Neutrophil (primary cell): ENCODE measurements around the gene ST7.

Experiments used
- H3K27ac ChIP-seq: fragments of 200-600 bp; sonication (generic); 2 replicates; pipeline ENCODE4 v1.5.1; 2016; ENCODE audit warnings: mild to moderate bottlenecking, moderate library complexity
- H3K27me3 ChIP-seq: fragments of 200-600 bp; sonication (generic); 2 replicates; pipeline ENCODE4 v1.6.0; 2016; ENCODE audit warnings: mild to moderate bottlenecking
- H3K36me3 ChIP-seq: fragments of 200-600 bp; sonication (generic); 2 replicates; pipeline ENCODE4 v1.5.1; 2017
- H3K4me1 ChIP-seq, 2 experiments: fragments of 200-600 bp in 1 of 2; sonication (generic) in 1 of 2; 1 replicate in 1 of 2; 2 replicates in 1 of 2; pipeline versions ENCODE4 v1.5.1 to v1.6.1; 2013 to 2016; ENCODE audit warnings: low read depth in 1 of 2, low read length in 1 of 2, mild to moderate bottlenecking in 1 of 2, moderate library complexity in 1 of 2; ENCODE audit not compliant: control insufficient read depth in 1 of 2, insufficient read depth in 1 of 2
- H3K4me3 ChIP-seq, 2 experiments: fragments of 200-600 bp in 1 of 2; sonication (generic) in 1 of 2; 1 replicate in 1 of 2; 2 replicates in 1 of 2; pipeline ENCODE4 v1.5.1; 2013 to 2016; ENCODE audit warnings: low read depth in 1 of 2, low read length in 1 of 2, mild to moderate bottlenecking in 1 of 2, moderate library complexity in 1 of 2
- H3K9me3 ChIP-seq: fragments of 200-600 bp; sonication (generic); 2 replicates; pipeline ENCODE4 v1.5.1; 2016
- TF ChIP-seq, protein P1 (sequence below): fragments of 200-600 bp; sonication (generic); IDR thresholded peaks from 2 replicates; pipeline ENCODE4 v1.5.1; 2016; ENCODE audit warnings: antibody characterized with exemption

Gene ST7

DNA sequence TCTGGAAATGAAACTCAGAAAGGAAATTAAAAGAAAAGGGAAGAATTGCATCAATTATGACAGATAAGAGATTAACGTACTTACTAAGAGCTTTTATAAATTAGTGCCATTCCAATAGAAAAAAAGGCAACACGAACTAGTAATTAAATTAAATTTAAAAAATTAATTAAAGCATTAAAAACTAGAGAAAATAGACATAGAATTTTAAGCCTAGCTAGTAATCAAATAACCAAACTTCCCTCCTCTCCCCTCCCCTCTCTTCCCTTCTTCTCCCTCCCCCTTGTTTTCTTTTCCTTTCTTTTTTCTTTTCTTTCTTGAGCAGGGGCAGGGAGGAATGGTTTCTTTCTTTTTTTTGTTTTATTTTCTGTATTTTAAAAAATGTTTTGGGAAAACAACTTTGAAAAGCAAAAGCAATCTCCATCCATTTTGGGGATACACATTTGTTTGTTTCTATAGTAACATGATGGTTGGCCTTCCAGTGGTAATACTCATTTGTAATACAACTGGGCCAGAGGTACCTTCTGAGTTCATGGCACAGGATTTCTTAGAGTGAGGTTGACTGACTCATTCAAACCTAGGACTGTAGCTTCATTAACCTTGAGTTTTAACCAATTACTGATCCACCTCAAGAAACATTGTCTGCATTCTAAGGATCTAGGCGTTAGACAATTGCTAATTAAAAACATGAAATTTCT, 132.6 kb downstream of the ST7 start:
- no peaks in the 10 kb centered on the region for H3K9me3 ChIP-seq

DNA sequence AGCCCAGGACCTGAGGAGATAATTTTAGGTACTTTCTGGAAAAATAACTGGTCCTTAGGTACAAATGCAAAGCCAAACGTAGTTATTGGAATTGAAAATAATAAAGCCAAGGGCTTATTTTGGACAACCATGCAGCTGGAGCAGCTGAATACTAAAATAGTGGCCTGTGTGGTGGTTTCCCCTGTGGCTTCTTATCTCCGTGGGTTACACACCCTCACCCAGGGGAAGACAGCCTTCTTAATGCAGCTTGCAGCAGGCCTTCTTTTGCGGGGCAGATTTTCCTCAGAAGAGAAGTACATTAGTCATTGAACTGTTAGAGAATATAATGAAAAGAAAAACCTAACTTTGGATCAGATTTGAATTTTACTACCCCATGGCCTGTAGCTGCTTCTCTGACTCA, 133.5 kb downstream of the ST7 start:
- TF ChIP-seq, protein P1, sequence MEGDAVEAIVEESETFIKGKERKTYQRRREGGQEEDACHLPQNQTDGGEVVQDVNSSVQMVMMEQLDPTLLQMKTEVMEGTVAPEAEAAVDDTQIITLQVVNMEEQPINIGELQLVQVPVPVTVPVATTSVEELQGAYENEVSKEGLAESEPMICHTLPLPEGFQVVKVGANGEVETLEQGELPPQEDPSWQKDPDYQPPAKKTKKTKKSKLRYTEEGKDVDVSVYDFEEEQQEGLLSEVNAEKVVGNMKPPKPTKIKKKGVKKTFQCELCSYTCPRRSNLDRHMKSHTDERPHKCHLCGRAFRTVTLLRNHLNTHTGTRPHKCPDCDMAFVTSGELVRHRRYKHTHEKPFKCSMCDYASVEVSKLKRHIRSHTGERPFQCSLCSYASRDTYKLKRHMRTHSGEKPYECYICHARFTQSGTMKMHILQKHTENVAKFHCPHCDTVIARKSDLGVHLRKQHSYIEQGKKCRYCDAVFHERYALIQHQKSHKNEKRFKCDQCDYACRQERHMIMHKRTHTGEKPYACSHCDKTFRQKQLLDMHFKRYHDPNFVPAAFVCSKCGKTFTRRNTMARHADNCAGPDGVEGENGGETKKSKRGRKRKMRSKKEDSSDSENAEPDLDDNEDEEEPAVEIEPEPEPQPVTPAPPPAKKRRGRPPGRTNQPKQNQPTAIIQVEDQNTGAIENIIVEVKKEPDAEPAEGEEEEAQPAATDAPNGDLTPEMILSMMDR: no peak
- no peaks in the 10 kb centered on the region for H3K36me3 ChIP-seq
- peaks cover 0 to 3% of the 10 kb centered on the region in 2 experiments for H3K4me1 ChIP-seq
- no peak overlapping the region for H3K27ac ChIP-seq
- no peaks in the 10 kb centered on the region for H3K9me3 ChIP-seq
- H3K4me3 ChIP-seq: no peak overlapping the region
- H3K27me3 ChIP-seq: no peaks in the 10 kb centered on the region

More for the DNA sequence above, 132.6 kb downstream of the ST7 start:
- Histone ChIP-seq H3K27ac (no peak overlapping the region), H3K36me3 (no peaks in the 10 kb centered on the region), H3K4me3 (no peak overlapping the region), H3K4me1 (no peaks in the 10 kb centered on the region), H3K27me3 (no peaks in the 10 kb centered on the region)
- TF ChIP-seq, protein P1: no peak

DNA sequence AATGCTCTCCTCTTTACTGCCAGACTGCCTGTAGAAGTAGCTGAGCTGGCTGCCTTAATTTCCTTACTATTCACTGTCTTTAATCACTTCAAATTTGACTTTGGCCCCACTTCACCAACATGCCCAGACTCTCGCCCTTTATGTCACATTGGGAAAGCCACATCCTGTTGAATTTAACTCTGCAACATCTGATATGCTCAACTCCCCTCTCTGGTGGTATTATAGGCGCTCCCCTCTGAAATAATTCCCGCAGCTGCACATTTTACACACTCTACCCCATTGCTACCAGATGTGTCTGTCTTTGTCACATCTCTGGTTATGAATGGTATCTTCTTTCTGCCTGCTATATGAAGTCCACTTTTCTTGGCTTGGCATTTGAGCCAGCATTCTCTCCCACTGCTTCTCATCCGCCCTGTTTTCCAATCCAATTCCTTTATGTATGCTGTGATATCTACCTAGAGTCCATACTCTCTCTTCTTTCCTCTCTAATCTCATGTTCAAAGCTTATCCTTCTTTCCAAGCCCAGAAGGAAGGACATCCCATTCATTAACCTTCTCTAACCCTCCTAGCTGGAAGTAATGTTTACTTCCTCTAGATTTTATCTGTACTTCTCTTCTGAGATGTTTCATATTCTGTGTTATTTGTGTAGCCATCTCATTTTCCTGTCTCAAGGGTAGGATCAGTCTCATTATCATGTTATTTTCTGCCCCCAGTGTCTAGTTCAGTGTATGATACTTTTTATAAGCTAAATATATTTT, 134.5 kb downstream of the ST7 start:
- no peaks in the 10 kb centered on the region for H3K9me3 ChIP-seq
- H3K27ac ChIP-seq: no peak overlapping the region
- no peaks in the 10 kb centered on the region for H3K27me3 ChIP-seq
- H3K4me1 ChIP-seq: peaks cover 0 to 5% of the 10 kb centered on the region in 2 experiments
- TF ChIP-seq, protein P1: no peak
- no peak overlapping the region for H3K4me3 ChIP-seq
- H3K36me3 ChIP-seq: no peaks in the 10 kb centered on the region

DNA sequence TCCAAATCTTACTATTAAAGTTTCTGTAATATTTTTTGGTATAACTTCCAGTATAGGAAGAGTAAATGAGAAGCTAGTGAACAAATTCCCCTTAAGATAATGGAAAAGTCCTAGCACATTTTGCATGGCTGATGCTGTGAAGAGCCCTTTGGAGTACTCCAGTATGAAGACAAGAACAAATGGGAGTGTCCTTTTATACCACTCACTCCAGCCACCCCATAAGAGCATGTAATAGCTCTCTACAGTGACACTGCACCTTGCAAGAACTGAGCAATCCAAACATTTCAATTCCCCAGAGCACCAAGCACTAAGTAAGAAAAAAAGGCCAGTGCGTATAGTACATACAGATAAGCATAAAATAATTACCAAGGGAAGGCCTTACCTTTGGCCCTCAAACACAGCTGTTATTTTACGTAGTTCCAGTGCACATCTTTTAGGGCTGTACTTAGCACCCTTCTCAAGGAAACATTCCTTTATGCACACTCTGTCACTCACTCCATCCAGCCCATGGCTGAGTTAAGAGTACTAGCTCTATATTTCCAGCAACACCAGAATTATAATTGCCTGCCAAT, 135.4 kb downstream of the ST7 start:
- Histone ChIP-seq H3K36me3 (no peaks in the 10 kb centered on the region), H3K9me3 (no peaks in the 10 kb centered on the region), H3K27me3 (no peaks in the 10 kb centered on the region), H3K4me3 (no peak overlapping the region), H3K4me1 (peaks cover 0 to 5% of the 10 kb centered on the region in 2 experiments), H3K27ac (no peak overlapping the region)
- TF ChIP-seq, protein P1: no peak

DNA sequence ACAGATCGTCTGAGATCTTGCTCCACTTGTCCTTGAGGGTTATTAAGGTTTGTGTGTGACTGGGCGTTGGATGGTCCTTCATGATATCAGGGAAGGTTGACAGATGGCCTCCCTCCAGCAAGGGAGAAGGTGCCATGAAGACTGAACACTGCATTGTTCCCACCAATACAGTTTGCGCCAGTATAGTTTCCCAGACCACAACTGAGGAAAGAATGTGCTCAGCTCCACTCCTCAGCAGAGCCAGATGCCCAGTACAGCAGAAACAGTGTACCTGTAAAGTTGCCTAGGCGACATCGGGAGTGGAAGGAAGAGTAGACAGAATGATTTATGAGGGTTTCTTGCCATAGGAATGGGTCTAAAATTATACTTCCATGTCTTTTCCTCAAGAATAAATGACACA, 137.5 kb downstream of the ST7 start:
- Histone ChIP-seq H3K36me3 (no peaks in the 10 kb centered on the region), H3K4me1 (peaks cover 0 to 5% of the 10 kb centered on the region in 2 experiments), H3K27ac (no peak overlapping the region), H3K4me3 (no peak overlapping the region), H3K27me3 (no peaks in the 10 kb centered on the region), H3K9me3 (no peaks in the 10 kb centered on the region)
- TF ChIP-seq, protein P1: no peak
